Activated CD8-positive, alpha-beta memory T cell treated with anti-CD3 and anti-CD28 coated beads for 1 hour (primary cell): ENCODE data around the gene ZNF277.

ENCODE experiments used
- DNase-seq, 2 donors: peaks; one replicate each; pipeline ENCODE4 v3.0.0-alpha.2; 2020; ENCODE audit warnings: low read depth in 1 of 2; ENCODE audit errors: extremely low read depth in 1 of 2

The ZNF277 gene

DNA sequence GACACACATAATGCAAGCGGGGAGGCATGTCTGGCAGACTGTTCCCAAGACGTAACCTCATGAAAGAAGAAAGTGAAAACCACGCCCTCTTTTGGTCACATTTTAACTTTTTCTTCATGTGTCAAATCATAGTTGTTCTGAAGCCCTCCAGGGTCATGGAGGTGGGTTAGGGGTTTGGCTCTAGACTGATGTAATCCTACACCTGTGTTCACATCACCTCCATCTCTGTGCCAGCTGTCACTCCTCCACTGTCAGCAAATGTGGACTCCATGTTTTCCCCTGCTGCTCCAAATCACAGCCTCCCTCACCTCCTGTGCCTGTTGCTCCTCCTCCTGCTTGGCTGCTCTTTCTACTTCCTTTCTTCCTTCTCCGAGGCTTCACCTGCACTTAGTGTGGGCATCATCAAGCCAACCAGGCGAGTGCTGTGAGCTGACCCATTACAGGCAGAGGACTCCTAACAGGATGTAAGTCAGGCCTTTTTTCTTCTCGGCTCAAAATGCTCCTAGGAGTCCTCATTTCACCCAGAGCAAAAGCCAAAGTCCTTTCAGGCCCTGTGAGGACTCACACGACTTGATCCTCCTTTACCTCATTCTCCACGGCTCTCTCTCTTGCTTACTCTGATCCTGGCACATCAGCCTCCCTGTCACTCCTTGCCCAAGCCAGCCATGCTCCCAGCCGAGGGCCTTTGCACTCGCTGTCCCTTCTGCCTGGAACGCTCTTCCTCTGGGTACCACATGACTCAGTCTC, 177.3 kb downstream of the ZNF277 start:
- DNase-seq, result no peak

DNA sequence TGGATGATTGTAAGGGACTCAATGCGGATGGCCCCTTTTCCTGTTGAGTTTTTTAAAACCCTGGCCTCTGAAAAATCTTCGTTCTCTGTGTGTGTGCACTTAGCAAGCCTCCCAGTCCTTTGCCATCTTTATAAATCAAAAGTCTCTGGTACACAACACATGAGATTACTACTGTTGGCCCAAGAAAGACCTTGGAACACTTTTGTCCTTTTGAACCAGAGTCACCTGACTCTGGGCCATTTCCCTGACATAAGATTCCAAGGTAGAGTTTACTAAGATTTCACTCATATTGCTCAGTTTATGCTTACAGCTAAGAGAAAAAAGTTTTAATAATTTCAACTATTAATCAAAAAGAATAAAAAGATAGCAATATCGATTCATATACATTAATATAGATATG, 179.0 kb downstream of the ZNF277 start:
- no peak for DNase-seq

- no peak for DNase-seq
Observed at GRCh38 chr7:112386619-112387018, 180.1 kb downstream of the ZNF277 start.

- no peak for DNase-seq
Observed at GRCh38 chr7:112390167-112390566, 183.7 kb downstream of the ZNF277 start.

GRCh38 chr7:112391079-112391821, 184.8 kb downstream of the ZNF277 start:
- peak in 1 of 2 donors; percentile 38 for DNase-seq

GRCh38 chr7:112391841-112392286, 185.4 kb downstream of the ZNF277 start:
- peak in 1 of 2 donors; percentile 40 for DNase-seq
